Epithelial cell of prostate (primary cell): ENCODE results near the gene NUP133.
A peak's percentile ranks its signal among the peaks of the same experiment; 100 is the strongest.
"Not testable (repeated sequence)": the region's sequence is repeated elsewhere in the genome, so short reads cannot be mapped to it uniquely, and the experiment has no call there.

ENCODE experiments used
- DNase-seq: peaks from one replicate; pipeline ENCODE4 v3.0.0-alpha.2; 2011; ENCODE audit warnings: low read depth, low spot score
- H3K27ac ChIP-seq: fragments of 450-650 bp; 2 replicates; pipeline ENCODE4 v1.5.1; 2017; ENCODE audit warnings: mild to moderate bottlenecking

NUP133 gene

GRCh38 chr1:229427572-229427971, 80.6 kb downstream of the NUP133 start:
- no peak for DNase-seq
- no peak overlapping the region for H3K27ac ChIP-seq

GRCh38 chr1:229425564-229426159, 82.5 kb downstream of the NUP133 start:
- no peak for DNase-seq
- no peak overlapping the region for H3K27ac ChIP-seq

GRCh38 chr1:229420765-229421164, 87.4 kb downstream of the NUP133 start:
- no peak overlapping the region for H3K27ac ChIP-seq
- DNase-seq, result no peak

- no peak for DNase-seq
- H3K27ac ChIP-seq, result no peak overlapping the region
These were observed 87.9 kb downstream of the NUP133 start for GRCh38 chr1:229420224-229420623.

- not testable (repeated sequence) for DNase-seq, H3K27ac ChIP-seq
These were observed 89.6 kb downstream of the NUP133 start for GRCh38 chr1:229418586-229418985.

- not testable (repeated sequence) for H3K27ac ChIP-seq, DNase-seq
These were observed 95.3 kb downstream of the NUP133 start for GRCh38 chr1:229412810-229413209.

- DNase-seq, result no peak
- no peak overlapping the region for H3K27ac ChIP-seq
These were observed 96.1 kb downstream of the NUP133 start for GRCh38 chr1:229412056-229412455.

GRCh38 chr1:229411434-229412055, 96.6 kb downstream of the NUP133 start:
- no peak overlapping the region for H3K27ac ChIP-seq
- no peak for DNase-seq

- no peak overlapping the region for H3K27ac ChIP-seq
- DNase-seq, result peak; percentile 14
These were observed 97.3 kb downstream of the NUP133 start for GRCh38 chr1:229410692-229411433.

GRCh38 chr1:229410370-229410691, 97.8 kb downstream of the NUP133 start:
- no peak overlapping the region for H3K27ac ChIP-seq
- no peak for DNase-seq

- DNase-seq, result no peak
- H3K27ac ChIP-seq, result no peak overlapping the region
These were observed 98.3 kb downstream of the NUP133 start for GRCh38 chr1:229409616-229410369.

GRCh38 chr1:229408458-229409037, 99.6 kb downstream of the NUP133 start:
- H3K27ac ChIP-seq, result no peak overlapping the region
- DNase-seq, result no peak

GRCh38 chr1:229407206-229408026, 100.7 kb downstream of the NUP133 start:
- no peak overlapping the region for H3K27ac ChIP-seq
- DNase-seq, result no peak

GRCh38 chr1:229406798-229407197, 101.3 kb downstream of the NUP133 start:
- no peak for DNase-seq
- H3K27ac ChIP-seq, result no peak overlapping the region

- no peak overlapping the region for H3K27ac ChIP-seq
- DNase-seq, result no peak
These were observed 104.6 kb downstream of the NUP133 start for GRCh38 chr1:229403573-229403972.

- DNase-seq, result no peak
- no peak overlapping the region for H3K27ac ChIP-seq
These were observed 105.1 kb downstream of the NUP133 start for GRCh38 chr1:229402993-229403392.

- DNase-seq, result not testable (repeated sequence)
These were observed 105.8 kb downstream of the NUP133 start for GRCh38 chr1:229402329-229402728.

GRCh38 chr1:229397762-229398161, 110.4 kb downstream of the NUP133 start:
- H3K27ac ChIP-seq, result no peak overlapping the region
- no peak for DNase-seq

More at GRCh38 chr1:229402329-229402728, 105.8 kb downstream of the NUP133 start:
- H3K27ac ChIP-seq, result not testable (repeated sequence)

GRCh38 chr1:229396585-229397206, 111.4 kb downstream of the NUP133 start:
- no peak overlapping the region for H3K27ac ChIP-seq
- DNase-seq, result no peak
